Tibial nerve (tissue), 4 donors: ENCODE measurements around the gene HYI. TPM values are rescaled to one million over a fixed set of nuclear protein-coding genes. Genes with fewer than 3 reads are reported as not detected.

Experiments used
- DNase-seq, 2 donors: peaks; one replicate each; pipeline ENCODE4 v3.0.0-alpha.2; 2019; ENCODE audit warnings: low spot score in 2 of 2
- H3K27ac ChIP-seq, 4 donors: fragments of 200-600 bp; sonication (generic) in 3 of 4; one replicate each; pipeline ENCODE4 v1.5.1; 2017 to 2019; ENCODE audit warnings: mild to moderate bottlenecking in 1 of 4
- H3K27me3 ChIP-seq, 2 donors: fragments of 200-600 bp; sonication (generic) in 1 of 2; one replicate each; pipeline versions ENCODE4 v1.5.1 to v1.6.0; 2017 to 2019
- H3K36me3 ChIP-seq, 3 donors: fragments of 200-600 bp; sonication (generic); one replicate each; pipeline ENCODE4 v1.5.1; 2018 to 2019
- H3K4me1 ChIP-seq, 4 donors: fragments of 200-600 bp; sonication (generic) in 3 of 4; one replicate each; pipeline ENCODE4 v1.5.1; 2017 to 2019
- H3K4me3 ChIP-seq, 4 donors: fragments of 200-600 bp; sonication (generic) in 3 of 4; one replicate each; pipeline ENCODE4 v1.5.1; 2017 to 2019; ENCODE audit warnings: mild to moderate bottlenecking in 1 of 4, moderate library complexity in 1 of 4
- H3K9me3 ChIP-seq, 4 donors: fragments of 200-600 bp; sonication (generic) in 3 of 4; one replicate each; pipeline ENCODE4 v1.5.1; 2017 to 2019
- CTCF ChIP-seq, 5 experiments: fragments of 200-600 bp in 3 of 5; fragments of 450-650 bp in 2 of 5; sonication (generic) in 3 of 5; IDR thresholded peaks; one replicate each; pipeline ENCODE4 v1.5.1; 2016 to 2019; ENCODE audit warnings: antibody characterized with exemption in 5 of 5, mild to moderate bottlenecking in 3 of 5, moderate library complexity in 2 of 5
- EP300 ChIP-seq, 2 donors: sonication (generic); formaldehyde crosslinking; IDR thresholded peaks; one replicate each; pipeline ENCODE4 v1.6.1; 2017; ENCODE audit warnings: antibody characterized with exemption in 2 of 2, mild to moderate bottlenecking in 1 of 2
- POLR2A ChIP-seq, 2 donors: fragments of 450-650 bp; IDR thresholded peaks; one replicate each; pipeline ENCODE4 v1.6.1; 2017; ENCODE audit warnings: antibody characterized with exemption in 2 of 2, mild to moderate bottlenecking in 2 of 2, moderate library complexity in 2 of 2
- WGBS, 2 donors: methylation state at CpG; one replicate each; pipeline ENCODE4 v1.1.5; 2018; 5-methylcytosine and 5-hydroxymethylcytosine counted together
- total RNA-seq, 4 donors: library from RNA; depleted of rRNA; stranded (reverse); fragments of >200 nt; gene quantifications; one replicate each; pipeline ENCODE4 v1.1.0, GENCODE V29; 2016

The HYI gene
- total RNA-seq, 4 donors from 2014 or later = 69.8 to 144 (median 97.7) TPM

- Histone ChIP-seq H3K27ac (no peak overlapping the region), H3K36me3 (no peaks in the 10 kb centered on the region), H3K27me3 (no peaks in the 10 kb centered on the region), H3K9me3 (peaks cover 0 to 43% (median 0%) of the 10 kb centered on the region in 4 donors), H3K4me3 (no peak overlapping the region), H3K4me1 (peaks cover 0 to 5% (median 0%) of the 10 kb centered on the region in 4 donors)
- DNase-seq = no peak
- no peak for TF ChIP-seq CTCF (IDR thresholded peaks at IDR 0.05)
- no peak for TF ChIP-seq EP300 (IDR thresholded peaks at IDR 0.05)
- no peak for TF ChIP-seq POLR2A (IDR thresholded peaks at IDR 0.05)
- 60 to 61% methylated on average over 2 of the region's 2 CpGs for WGBS, 2 donors
These were observed 39.1 kb upstream of the HYI start for GRCh38 chr1:43492826-43493225.

- H3K9me3 ChIP-seq = peaks cover 0 to 52% (median 0%) of the 10 kb centered on the region in 4 donors
- TF ChIP-seq CTCF (IDR thresholded peaks at IDR 0.05) = no peak
- no peak for TF ChIP-seq EP300 (IDR thresholded peaks at IDR 0.05)
- TF ChIP-seq POLR2A (IDR thresholded peaks at IDR 0.05) = no peak
- H3K4me1 ChIP-seq = peaks cover 0 to 5% (median 0%) of the 10 kb centered on the region in 4 donors
- no peaks in the 10 kb centered on the region for H3K27me3 ChIP-seq
- no peak for DNase-seq
- H3K4me3 ChIP-seq = no peak overlapping the region
- 84 to 94% methylated on average over 1 of the region's 1 CpG for WGBS, 2 donors
- no peak overlapping the region for H3K27ac ChIP-seq
- H3K36me3 ChIP-seq = no peaks in the 10 kb centered on the region
These were observed 37.3 kb upstream of the HYI start for GRCh38 chr1:43491061-43491460.

GRCh38 chr1:43488165-43488564 is 34.4 kb upstream of the HYI start:
- no peaks in the 10 kb centered on the region for H3K4me1 ChIP-seq
- WGBS, 2 donors = 78 to 84% methylated on average over 1 of the region's 1 CpG
- no peaks in the 10 kb centered on the region for H3K36me3 ChIP-seq
- no peak for DNase-seq
- no peak overlapping the region for H3K27ac ChIP-seq
- H3K9me3 ChIP-seq = peaks cover 0 to 52% (median 0%) of the 10 kb centered on the region in 4 donors
- no peaks in the 10 kb centered on the region for H3K27me3 ChIP-seq
- TF ChIP-seq EP300 (IDR thresholded peaks at IDR 0.05) (no peak), POLR2A (IDR thresholded peaks at IDR 0.05) (no peak), CTCF (IDR thresholded peaks at IDR 0.05) (no peak)
- no peak overlapping the region for H3K4me3 ChIP-seq

GRCh38 chr1:43484367-43484766 is 30.6 kb upstream of the HYI start:
- WGBS, 2 donors = 87 to 90% methylated on average over 2 of the region's 2 CpGs
- H3K4me1 ChIP-seq = no peaks in the 10 kb centered on the region
- TF ChIP-seq POLR2A (IDR thresholded peaks at IDR 0.05) (no peak), EP300 (IDR thresholded peaks at IDR 0.05) (no peak), CTCF (IDR thresholded peaks at IDR 0.05) (no peak)

GRCh38 chr1:43482215-43482614 is 28.5 kb upstream of the HYI start:
- 69 to 80% methylated on average over 1 of the region's 1 CpG for WGBS, 2 donors
- no peak for DNase-seq
- no peaks in the 10 kb centered on the region for H3K36me3 ChIP-seq
- no peaks in the 10 kb centered on the region for H3K4me1 ChIP-seq
- no peak overlapping the region for H3K27ac ChIP-seq
- no peaks in the 10 kb centered on the region for H3K27me3 ChIP-seq
- no peak overlapping the region for H3K4me3 ChIP-seq
- TF ChIP-seq CTCF (IDR thresholded peaks at IDR 0.05) (no peak), POLR2A (IDR thresholded peaks at IDR 0.05) (no peak), EP300 (IDR thresholded peaks at IDR 0.05) (no peak)
- H3K9me3 ChIP-seq = peaks cover 0 to 3% (median 0%) of the 10 kb centered on the region in 4 donors

More at GRCh38 chr1:43484367-43484766, 30.6 kb upstream of the HYI start:
- no peak overlapping the region for H3K27ac ChIP-seq
- H3K36me3 ChIP-seq = no peaks in the 10 kb centered on the region
- DNase-seq = no peak
- H3K4me3 ChIP-seq = no peak overlapping the region
- no peaks in the 10 kb centered on the region for H3K27me3 ChIP-seq
- peaks cover 0 to 25% (median 0%) of the 10 kb centered on the region in 4 donors for H3K9me3 ChIP-seq
